Neural cell (in vitro differentiated cells): ENCODE measurements around the gene ANKZF1. TPM values are rescaled to one million over a fixed set of nuclear protein-coding genes. Genes with fewer than 3 reads are reported as not detected.
"Not testable (repeated sequence)": the region's sequence is repeated elsewhere in the genome, so short reads cannot be mapped to it uniquely, and the experiment has no call there.

Experiments used
- H2AFZ ChIP-seq: fragments of 200-600, 300-800 bp; sonication (generic), shearing (Covaris generic); 2 replicates; pipeline ENCODE4 v1.6.0; 2014; ENCODE audit warnings: low read depth, mild to moderate bottlenecking, antibody characterized with exemption, low read length, moderate library complexity
- H3F3A ChIP-seq: fragments of 200-600 bp; shearing (Covaris generic); 2 replicates; pipeline ENCODE4 v1.6.1; 2016; ENCODE audit warnings: mild to moderate bottlenecking, moderate library complexity, mixed read lengths, antibody characterized with exemption, low read length; ENCODE audit not compliant: insufficient read depth, poor library complexity, severe bottlenecking
- H3K27ac ChIP-seq: fragments of 200-600, 300-800 bp; sonication (generic), shearing (Covaris generic); 2 replicates; pipeline ENCODE4 v1.5.1; 2014; ENCODE audit warnings: mild to moderate bottlenecking, low read length, moderate library complexity
- H3K27me3 ChIP-seq: fragments of 300-800, 200-600 bp; sonication (generic), shearing (Covaris generic); 2 replicates; pipeline ENCODE4 v1.6.0; 2014; ENCODE audit warnings: mild to moderate bottlenecking, low read depth, low read length, moderate library complexity; ENCODE audit not compliant: insufficient read depth
- H3K36me3 ChIP-seq: fragments of 300-800, 200-600 bp; sonication (generic), shearing (Covaris generic); 2 replicates; pipeline ENCODE4 v1.5.1; 2014; ENCODE audit warnings: mild to moderate bottlenecking, antibody characterized with exemption, low read length, moderate library complexity; ENCODE audit not compliant: insufficient read depth
- H3K4me2 ChIP-seq: fragments of 300-800, 200-600 bp; sonication (generic), shearing (Covaris generic); 2 replicates; pipeline ENCODE4 v1.6.0; 2014; ENCODE audit warnings: mild to moderate bottlenecking, low read length
- H3K4me3 ChIP-seq: fragments of 300-800, 200-600 bp; sonication (generic), shearing (Covaris generic); 2 replicates; pipeline ENCODE4 v1.5.1; 2014; ENCODE audit warnings: mild to moderate bottlenecking, low read length, moderate library complexity
- H3K79me2 ChIP-seq: fragments of 200-600 bp; shearing (Covaris generic); replicated peaks from 2 replicates; pipeline ENCODE4 v1.6.0; 2014; ENCODE audit warnings: mild to moderate bottlenecking, low read length, moderate library complexity; ENCODE audit not compliant: insufficient read depth
- H3K9ac ChIP-seq: fragments of 300-800, 200-600 bp; sonication (generic), shearing (Covaris generic); 2 replicates; pipeline ENCODE4 v1.6.1; 2016; ENCODE audit warnings: mild to moderate bottlenecking, low read length, mixed read lengths
- H3K9me2 ChIP-seq: fragments of 200-600 bp; shearing (Covaris generic); 2 replicates; pipeline ENCODE4 v1.6.1; 2016; ENCODE audit warnings: mild to moderate bottlenecking, low read length, mixed read lengths; ENCODE audit not compliant: insufficient read depth
- H3K9me3 ChIP-seq: fragments of 200-600, 300-800 bp; sonication (generic), shearing (Covaris generic); 2 replicates; pipeline ENCODE4 v1.6.1; 2016; ENCODE audit warnings: mild to moderate bottlenecking, mixed run types, low read length, moderate library complexity, mixed read lengths
- H4K20me1 ChIP-seq: fragments of 200-600 bp; shearing (Covaris generic); 2 replicates; pipeline ENCODE4 v1.6.1; 2016; ENCODE audit warnings: mild to moderate bottlenecking, mixed run types; ENCODE audit not compliant: insufficient read depth
- CTCF ChIP-seq: fragments of 450-650 bp; IDR thresholded peaks from 2 replicates; pipeline ENCODE4 v1.5.1; 2014; ENCODE audit warnings: antibody characterized with exemption, mild to moderate bottlenecking, moderate library complexity; ENCODE audit not compliant: poor library complexity, severe bottlenecking
- EP300 ChIP-seq: fragments of 450-650 bp; conservative IDR thresholded peaks from 2 replicates; pipeline ENCODE4 v1.6.1; 2014; ENCODE audit warnings: antibody characterized with exemption, mild to moderate bottlenecking, moderate library complexity; ENCODE audit not compliant: poor library complexity, severe bottlenecking
- POLR2AphosphoS5 ChIP-seq: IDR thresholded peaks from 2 replicates; pipeline ENCODE4 v1.6.1; 2012
- RAD21 ChIP-seq: fragments of 450-650 bp; conservative IDR thresholded peaks from 2 replicates; pipeline ENCODE4 v1.6.1; 2014; ENCODE audit warnings: antibody characterized with exemption, mild to moderate bottlenecking, moderate library complexity
- REST ChIP-seq: IDR thresholded peaks from 2 replicates; pipeline ENCODE4 v1.6.1; 2012; ENCODE audit warnings: borderline replicate concordance
- polyA plus RNA-seq: library from polyadenylated mRNA; depleted of rRNA; stranded (reverse); fragments of >200 nt; gene quantifications from 2 replicates; pipeline ENCODE4 v1.2.3, GENCODE V29; 2014

ANKZF1 gene
- polyA plus RNA-seq, 1 donor from 2014 or later: 185 TPM

- Histone ChIP-seq H3K36me3 (no peaks in the 10 kb centered on the region), H3K4me3 (no peak overlapping the region), H3K9me2 (no peaks in the 10 kb centered on the region), H4K20me1 (no peaks in the 10 kb centered on the region), H3K79me2 (no peaks in the 10 kb centered on the region), H3K9me3 (no peaks in the 10 kb centered on the region), H3K27me3 (no peaks in the 10 kb centered on the region), H3F3A (no peaks in the 10 kb centered on the region), H3K27ac (no peak overlapping the region), H2AFZ (no peak overlapping the region), H3K9ac (no peak overlapping the region), H3K4me2 (no peak overlapping the region)
- TF ChIP-seq EP300: no peak
- TF ChIP-seq RAD21: no peak
Measured at GRCh38 chr2:219198974-219199373, 30.6 kb upstream of the ANKZF1 start.

GRCh38 chr2:219199470-219200211 is 30.0 kb upstream of the ANKZF1 start:
- Histone ChIP-seq H4K20me1 (no peaks in the 10 kb centered on the region), H3K9ac (no peak overlapping the region), H3F3A (no peaks in the 10 kb centered on the region), H2AFZ (no peak overlapping the region), H3K9me3 (no peaks in the 10 kb centered on the region), H3K9me2 (no peaks in the 10 kb centered on the region), H3K27me3 (no peaks in the 10 kb centered on the region), H3K36me3 (no peaks in the 10 kb centered on the region), H3K27ac (no peak overlapping the region), H3K4me3 (no peak overlapping the region), H3K79me2 (no peaks in the 10 kb centered on the region), H3K4me2 (no peak overlapping the region)
- TF ChIP-seq CTCF (no peak), POLR2AphosphoS5 (no peak), REST (no peak), RAD21 (no peak)

GRCh38 chr2:219200502-219201326 is 28.9 kb upstream of the ANKZF1 start:
- not testable (repeated sequence) for H3K36me3 ChIP-seq, H3F3A ChIP-seq, H3K27me3 ChIP-seq, H3K9me2 ChIP-seq, H3K9me3 ChIP-seq, H2AFZ ChIP-seq, H3K27ac ChIP-seq, H4K20me1 ChIP-seq, H3K4me3 ChIP-seq, H3K4me2 ChIP-seq, H3K79me2 ChIP-seq, H3K9ac ChIP-seq

- H3K9me3 ChIP-seq, H3K27ac ChIP-seq: not testable (repeated sequence)
Measured at GRCh38 chr2:219201331-219201730, 28.3 kb upstream of the ANKZF1 start.

More at GRCh38 chr2:219201331-219201730, 28.3 kb upstream of the ANKZF1 start:
- H4K20me1 ChIP-seq, H3K79me2 ChIP-seq, H3K9ac ChIP-seq, H3F3A ChIP-seq, H3K9me2 ChIP-seq, H3K27me3 ChIP-seq, H3K4me2 ChIP-seq, H3K4me3 ChIP-seq, H2AFZ ChIP-seq, H3K36me3 ChIP-seq: not testable (repeated sequence)
